Motor neuron (in vitro differentiated cells): ENCODE measurements around the gene HEPACAM2. TPM values are rescaled to one million over a fixed set of nuclear protein-coding genes. Genes with fewer than 3 reads are reported as not detected.

Source experiments
- ATAC-seq, 8 experiments: fragments of 200-7000 bp; cut with Tn5 transposase; replicated peaks in 6 of 8; 2 replicates each; pipeline ENCODE4 v1.8.0; 2021; ENCODE audit warnings: mild to moderate bottlenecking in 8 of 8, moderate library complexity in 8 of 8
- H3K27ac ChIP-seq, 2 donors: fragments of 250-450 bp; sonication (Bioruptor Pico); 2 replicates each; pipeline ENCODE4 v1.9.0; 2021; ENCODE audit warnings: antibody characterized with exemption in 2 of 2, mild to moderate bottlenecking in 2 of 2, moderate library complexity in 1 of 2
- H3K4me1 ChIP-seq, 2 donors: fragments of 250-450 bp; sonication (Bioruptor Pico); replicated peaks in 1 of 2; 2 replicates each; pipeline ENCODE4 v1.6.1; 2021; ENCODE audit warnings: antibody characterized with exemption in 2 of 2, mild to moderate bottlenecking in 2 of 2, moderate library complexity in 1 of 2
- H3K4me3 ChIP-seq, 5 donors: fragments of 250-450 bp; sonication (Bioruptor Pico); 2 replicates each; pipeline ENCODE4 v1.9.0; 2021; ENCODE audit warnings: antibody characterized with exemption in 5 of 5, mild to moderate bottlenecking in 5 of 5, moderate library complexity in 4 of 5
- WGBS, 10 experiments: fragments of 450-650 bp; shearing (Covaris generic); methylation state at CpG; one replicate each; pipeline ENCODE4 v1.0.0; 2022; 5-methylcytosine and 5-hydroxymethylcytosine counted together
- in situ Hi-C, 9 experiments: fragments of 400-800 bp; cut with MboI; loops; one replicate each; pipeline ENCODE4 v1.15.0; 2021; ENCODE audit warnings: low sequenced_read_pairs in 9 of 9, low pct_unique_long_range_greater_than_20kb in 2 of 9; ENCODE audit not compliant: unreplicated experiment in 9 of 9
- total RNA-seq, 8 experiments: library from RNA; unstranded; fragments of 300-600 nt; gene quantifications; 2 replicates each; pipeline versions ENCODE4 v1.2.3 to v1.2.4, GENCODE V29; 2022

The HEPACAM2 gene
- total RNA-seq: under 1 TPM in 3 of 8 experiments, not detected in 5; 0.11 to 0.38 (median 0.36) TPM

DNA sequence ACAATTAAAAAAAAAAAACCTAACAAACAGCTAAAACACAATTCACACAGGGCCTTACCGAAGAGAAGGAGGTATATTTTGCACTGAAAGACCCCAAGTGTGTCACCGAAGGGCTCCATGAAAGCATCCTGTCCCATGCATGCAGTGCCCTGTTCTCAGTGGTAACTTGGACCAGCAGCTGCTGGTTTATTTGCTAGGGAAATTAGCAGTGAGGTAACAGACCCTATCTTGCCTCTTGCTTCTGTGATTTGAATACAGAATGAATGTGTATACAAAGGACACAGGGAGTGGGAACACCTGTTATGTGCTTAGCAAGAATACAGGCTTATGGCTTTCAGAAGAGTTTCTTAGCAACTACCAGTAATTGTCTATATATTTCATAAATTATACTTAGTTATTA lies at the start of gene HEPACAM2:
Gene HEPACAM2 (minus strand): TSS at position 160 of the 400 bp plus-strand sequence.
- in situ Hi-C loops: loop anchor here in 2 of 9 experiments (10.0 to 25.0 kb wide), 2 partner anchors 52 to 336 kb away; partner anchors contain the start of gene CALCR (in 2 of the 2)
- peak in 1 of 8 experiments; percentile 45 for ATAC-seq
- WGBS, 10 experiments: 10 to 80% (median 43%) methylated on average over 1 to 2 of the region's 2 CpGs; no CpG with 5 or more reads in 2 of the 10 experiments
- Histone ChIP-seq H3K4me3 (no peak within 1 kb of the TSS), H3K4me1 (peaks cover 0 to 2% of the 10 kb centered on the region in 2 donors), H3K27ac (no peak within 1 kb of the TSS)

DNA sequence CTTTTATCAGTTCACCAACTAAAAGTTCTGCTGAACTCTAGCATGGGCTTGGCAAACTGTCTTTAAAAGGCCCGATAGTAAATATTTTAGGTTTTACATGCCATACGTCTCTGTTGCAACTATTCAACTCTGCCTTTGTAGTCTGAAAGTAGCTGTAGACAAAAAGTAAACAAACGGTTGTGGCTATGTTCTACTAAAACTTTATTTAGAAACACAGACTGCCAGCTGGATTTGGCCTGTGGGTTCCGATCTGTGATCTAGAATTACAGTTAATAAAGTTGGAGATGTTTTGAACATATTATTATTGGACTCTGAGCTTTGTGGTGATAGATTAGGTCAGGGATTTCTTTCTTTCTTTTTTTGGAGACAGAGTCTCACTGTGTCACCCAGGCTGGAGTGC lies 39.0 kb upstream of the HEPACAM2 start:
- H3K4me1 ChIP-seq: no peaks in the 10 kb centered on the region
- WGBS, 10 experiments: 69 to 100% (median 90%) methylated on average over 2 to 4 of the region's 4 CpGs; no CpG with 5 or more reads in 3 of the 10 experiments
- ATAC-seq: no peak
- H3K4me3 ChIP-seq: no peak overlapping the region
- in situ Hi-C loops: loop anchor here in 1 of 9 experiments (25.0 kb wide), 1 partner anchor 272 kb away; no protein-coding TSS in a partner anchor
- H3K27ac ChIP-seq: no peak overlapping the region

DNA sequence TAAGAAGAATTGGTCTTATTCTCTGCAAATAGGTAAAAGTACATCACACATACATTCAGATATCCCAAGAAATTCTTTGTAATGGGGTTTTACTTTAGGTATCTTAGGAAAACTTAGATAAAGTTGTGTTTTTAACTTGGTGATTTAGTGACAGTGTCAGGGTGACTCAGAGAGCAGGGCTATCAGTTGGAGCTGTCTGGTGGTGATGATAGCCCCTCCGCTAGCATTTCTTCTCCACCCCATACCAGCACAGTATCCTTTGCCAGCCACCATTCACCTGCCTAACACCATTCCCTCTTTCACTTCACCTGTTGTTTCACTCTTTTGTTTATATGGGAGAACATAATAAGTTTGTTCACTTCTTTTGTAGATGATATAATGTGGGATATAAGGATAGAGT lies 36.3 kb upstream of the HEPACAM2 start:
- ATAC-seq: no peak
- Histone ChIP-seq H3K4me1 (no peaks in the 10 kb centered on the region), H3K27ac (no peak overlapping the region), H3K4me3 (no peak overlapping the region)
- in situ Hi-C loops: loop anchor here in 1 of 9 experiments (25.0 kb wide), 1 partner anchor 275 kb away; no protein-coding TSS in a partner anchor
- WGBS, 10 experiments: 67 to 100% (median 100%) methylated on average over 1 of the region's 1 CpG; no CpG with 5 or more reads in 5 of the 10 experiments

DNA sequence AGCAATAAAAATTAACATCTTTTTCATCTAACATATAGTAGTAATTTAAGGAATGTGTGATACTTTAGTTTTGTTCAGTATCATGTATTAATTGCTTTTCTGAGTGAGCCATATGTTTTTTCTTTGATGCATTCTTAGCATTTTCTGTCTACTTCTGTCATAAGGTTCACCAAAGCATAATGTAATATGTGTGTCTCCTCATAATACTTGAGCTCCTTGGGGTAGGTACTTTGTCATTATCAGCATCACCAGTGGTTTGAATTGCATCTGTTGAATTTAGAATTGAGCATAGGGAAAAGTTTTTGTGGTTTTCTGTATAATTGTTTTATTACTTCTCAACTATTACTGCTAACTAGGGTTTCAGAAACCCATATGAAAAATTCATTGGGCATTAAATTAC lies 32.4 kb upstream of the HEPACAM2 start:
- H3K27ac ChIP-seq: no peak overlapping the region
- in situ Hi-C loops: loop anchor here in 1 of 9 experiments (25.0 kb wide), 1 partner anchor 279 kb away; no protein-coding TSS in a partner anchor
- no peak for ATAC-seq
- H3K4me1 ChIP-seq: no peaks in the 10 kb centered on the region
- H3K4me3 ChIP-seq: no peak overlapping the region

DNA sequence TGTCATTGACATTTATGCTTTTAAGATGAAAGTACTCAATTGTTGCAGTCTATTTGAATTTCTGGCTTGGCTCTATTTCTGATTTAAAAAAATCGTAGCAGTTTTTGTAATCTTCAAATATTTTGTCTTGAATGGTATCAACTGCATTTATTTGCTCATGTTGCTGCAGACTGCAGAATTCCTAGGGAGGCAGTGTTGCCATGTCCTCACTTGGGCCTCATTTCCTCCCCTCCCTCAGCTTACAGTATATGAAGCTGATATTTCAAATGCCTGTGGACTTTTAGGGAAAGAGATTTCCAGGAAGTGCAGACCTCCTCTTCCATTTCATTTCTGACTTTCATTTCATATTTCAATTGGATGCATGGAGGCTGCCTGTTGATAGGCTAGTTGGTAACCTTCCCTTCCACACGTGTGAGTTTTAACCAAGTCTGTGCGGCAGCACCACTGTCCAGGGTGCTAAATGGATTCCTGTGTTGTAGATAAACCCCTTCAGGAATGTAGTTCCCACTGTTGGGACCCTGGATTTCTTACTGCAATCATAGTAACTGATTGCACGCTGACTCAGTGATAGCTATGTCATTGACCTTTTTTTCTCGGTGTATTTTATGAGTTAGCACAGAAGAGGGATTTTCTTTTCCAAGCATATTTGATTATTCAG lies 23.4 kb upstream of the HEPACAM2 start:
- peak in 2 of 8 experiments; percentile 33 to 90 for ATAC-seq
- WGBS, 10 experiments: 53 to 96% (median 83%) methylated on average over 1 to 5 of the region's 5 CpGs
- no peak overlapping the region for H3K27ac ChIP-seq
- H3K4me3 ChIP-seq: no peak overlapping the region
- no peaks in the 10 kb centered on the region for H3K4me1 ChIP-seq
- in situ Hi-C loops: loop anchor here in 3 of 9 experiments (25.0 kb wide), 2 partner anchors 288 to 313 kb away; partner anchors contain the start of gene CALCR (in 2 of the 3)

DNA sequence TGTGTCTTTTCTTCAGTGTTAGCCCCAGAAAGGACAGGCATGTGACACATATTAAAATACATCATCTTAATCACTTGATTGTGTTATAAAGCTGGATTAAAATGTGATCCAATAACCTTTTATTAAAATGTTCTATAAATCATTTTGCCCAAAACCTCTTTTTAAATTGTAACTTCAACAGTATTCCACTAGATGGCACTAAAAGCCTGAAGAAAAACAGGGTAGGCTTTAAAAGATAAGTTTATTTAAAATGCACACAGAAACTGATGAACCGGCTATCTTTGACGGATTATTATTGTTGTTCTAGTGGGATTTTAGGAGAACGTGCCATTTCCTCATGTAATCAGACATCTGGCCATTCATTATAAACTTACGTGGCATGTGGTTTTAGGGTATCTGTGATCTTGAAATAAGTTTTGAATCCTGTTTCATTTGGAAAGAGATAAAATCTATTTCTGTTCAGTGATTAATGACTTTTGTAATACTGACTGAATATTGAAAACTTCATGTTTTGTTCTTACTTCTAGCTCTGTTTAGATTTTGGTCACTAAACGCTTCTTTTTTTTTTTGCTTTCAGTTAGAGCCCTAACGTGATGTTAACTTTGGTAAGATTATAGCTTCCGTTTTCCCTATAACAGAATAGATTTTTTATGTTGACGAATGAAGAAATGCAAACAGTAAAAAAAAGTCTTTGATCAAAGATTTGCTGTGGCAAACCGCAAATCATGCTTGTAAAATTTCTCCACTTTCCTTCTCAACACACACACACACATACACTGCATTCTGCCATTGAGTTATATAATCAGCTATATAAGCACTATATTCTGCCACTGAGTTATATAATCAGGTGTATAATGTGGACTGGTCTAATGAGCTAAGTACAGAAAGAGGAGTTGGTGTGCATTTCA lies 19.5 kb upstream of the HEPACAM2 start:
- no peak overlapping the region for H3K27ac ChIP-seq
- 29 to 92% (median 58%) methylated on average over 4 to 9 of the region's 9 CpGs for WGBS, 10 experiments
- H3K4me1 ChIP-seq: no peaks in the 10 kb centered on the region
- no peak overlapping the region for H3K4me3 ChIP-seq
- in situ Hi-C loops: loop anchor here in 2 of 9 experiments (25.0 kb wide), 1 partner anchor 317 kb away; the partner anchor contains the start of gene CALCR (in 2 of the 2)
- no peak for ATAC-seq

- no peaks in the 10 kb centered on the region for H3K4me1 ChIP-seq
- H3K4me3 ChIP-seq: no peak overlapping the region
- H3K27ac ChIP-seq: no peak overlapping the region
- 77 to 100% (median 100%) methylated on average over 1 to 3 of the region's 3 CpGs; no CpG with 5 or more reads in 1 of the 10 experiments for WGBS, 10 experiments
- in situ Hi-C loops: loop anchor here in 2 of 9 experiments (25.0 kb wide), 1 partner anchor 320 kb away; the partner anchor contains the start of gene CALCR (in 2 of the 2)
- ATAC-seq: no peak
Observed at GRCh38 chr7:93242106-93242505, 15.8 kb upstream of the HEPACAM2 start.

- no peak overlapping the region for H3K27ac ChIP-seq
- no peaks in the 10 kb centered on the region for H3K4me1 ChIP-seq
- no peak for ATAC-seq
- in situ Hi-C loops: loop anchor here in 2 of 9 experiments (25.0 kb wide), 1 partner anchor 322 kb away; the partner anchor contains the start of gene CALCR (in 2 of the 2)
- H3K4me3 ChIP-seq: no peak overlapping the region
- 78 to 100% (median 88%) methylated on average over 1 to 4 of the region's 4 CpGs; no CpG with 5 or more reads in 3 of the 10 experiments for WGBS, 10 experiments
Observed at GRCh38 chr7:93239824-93240223, 13.6 kb upstream of the HEPACAM2 start.

GRCh38 chr7:93238748-93239147 lies 12.5 kb upstream of the HEPACAM2 start:
- in situ Hi-C loops: loop anchor here in 2 of 9 experiments (25.0 kb wide), 1 partner anchor 324 kb away; the partner anchor contains the start of gene CALCR (in 2 of the 2)
- Histone ChIP-seq H3K4me1 (no peaks in the 10 kb centered on the region), H3K4me3 (no peak overlapping the region), H3K27ac (no peak overlapping the region)
- no peak for ATAC-seq
- WGBS, 10 experiments: 76 to 100% (median 83%) methylated on average over 1 to 2 of the region's 2 CpGs; no CpG with 5 or more reads in 3 of the 10 experiments

- WGBS, 10 experiments: 74 to 100% (median 90%) methylated on average over 1 to 4 of the region's 4 CpGs; no CpG with 5 or more reads in 1 of the 10 experiments
- in situ Hi-C loops: loop anchor here in 2 of 9 experiments (25.0 kb wide), 1 partner anchor 324 kb away; the partner anchor contains the start of gene CALCR (in 2 of the 2)
- Histone ChIP-seq H3K4me3 (no peak overlapping the region), H3K27ac (no peak overlapping the region), H3K4me1 (peaks cover 0 to 4% of the 10 kb centered on the region in 2 donors)
- ATAC-seq: no peak
Observed at GRCh38 chr7:93238131-93238530, 11.9 kb upstream of the HEPACAM2 start.

- no peak for ATAC-seq
- WGBS, 10 experiments: 51 to 83% (median 69%) methylated on average over 1 to 2 of the region's 2 CpGs; no CpG with 5 or more reads in 3 of the 10 experiments
- Histone ChIP-seq H3K4me3 (no peak overlapping the region), H3K4me1 (peaks cover 0 to 11% of the 10 kb centered on the region in 2 donors), H3K27ac (no peak overlapping the region)
- in situ Hi-C loops: loop anchor here in 2 of 9 experiments (25.0 kb wide), 1 partner anchor 327 kb away; the partner anchor contains the start of gene CALCR (in 2 of the 2)
Observed at GRCh38 chr7:93235541-93235940, 9.3 kb upstream of the HEPACAM2 start.

DNA sequence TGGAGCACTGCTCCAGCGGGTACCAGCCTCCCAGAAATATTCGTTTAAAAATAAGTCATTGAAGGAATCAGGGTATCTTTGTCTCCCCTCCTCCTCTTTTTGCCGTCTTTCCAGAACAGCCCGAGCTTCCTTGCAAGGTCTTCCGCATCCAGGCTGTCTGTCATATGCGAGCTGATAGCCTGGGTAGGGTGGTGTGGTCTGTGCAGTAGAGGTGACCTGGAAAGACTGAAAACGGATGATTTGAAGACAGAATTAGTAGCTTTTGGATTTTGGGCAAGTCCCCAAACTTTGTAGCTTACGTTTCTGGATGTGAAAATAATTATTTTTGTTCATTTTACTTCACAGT lies 6.4 kb upstream of the HEPACAM2 start:
- Histone ChIP-seq H3K27ac (peak overlapping the region in 1 of 2 donors; percentile 43), H3K4me3 (peak overlapping the region; percentile 58 to 85 (median 69)), H3K4me1 (peaks cover 0 to 11% of the 10 kb centered on the region in 2 donors)
- ATAC-seq: peak; percentile 5 to 19 (median 11)
- WGBS, 10 experiments: 0 to 14% (median 0%) methylated on average over 1 to 6 of the region's 8 CpGs
- in situ Hi-C loops: loop anchor here in 2 of 9 experiments (25.0 kb wide), 1 partner anchor 330 kb away; the partner anchor contains the start of gene CALCR (in 2 of the 2)
